Karpas-422 (cell line): ENCODE results near the gene COL6A2. TPM values are rescaled to one million over a fixed set of nuclear protein-coding genes. Genes with fewer than 3 reads are reported as not detected.
"Not testable (repeated sequence)": the region's sequence is repeated elsewhere in the genome, so short reads cannot be mapped to it uniquely, and the experiment has no call there.

ENCODE experiments used
- DNase-seq: peaks from one replicate; pipeline ENCODE4 v3.0.0-alpha.2; 2015
- H2AFZ ChIP-seq: fragments of 200-600 bp; sonication (generic); 2 replicates; pipeline ENCODE4 v1.6.1; 2014; ENCODE audit warnings: antibody characterized with exemption, low read length, mixed read lengths
- H3K27ac ChIP-seq: fragments of 200-600 bp; sonication (generic); 2 replicates; pipeline ENCODE4 v1.5.1; 2014; ENCODE audit warnings: mild to moderate bottlenecking, low read length, moderate library complexity
- H3K27me3 ChIP-seq: fragments of 200-600 bp; sonication (generic); 2 replicates; pipeline ENCODE4 v1.6.1; 2014; ENCODE audit warnings: low read length, mixed read lengths
- H3K36me3 ChIP-seq: fragments of 200-600 bp; sonication (generic); 2 replicates; pipeline ENCODE4 v1.6.1; 2014; ENCODE audit warnings: low read length, mixed read lengths; ENCODE audit not compliant: insufficient read depth
- H3K4me1 ChIP-seq: fragments of 200-600 bp; sonication (generic); 2 replicates; pipeline ENCODE4 v1.6.1; 2014; ENCODE audit warnings: mild to moderate bottlenecking, low read length, mixed read lengths
- H3K4me2 ChIP-seq: fragments of 200-600 bp; sonication (generic); 2 replicates; pipeline ENCODE4 v1.6.1; 2014; ENCODE audit warnings: low read length, low read depth, mild to moderate bottlenecking; ENCODE audit not compliant: poor library complexity, severe bottlenecking
- H3K4me3 ChIP-seq: fragments of 200-600 bp; sonication (generic); 2 replicates; pipeline ENCODE4 v1.5.1; 2014; ENCODE audit warnings: mild to moderate bottlenecking, antibody characterized with exemption, low read length, mixed read lengths
- H3K79me2 ChIP-seq: fragments of 200-600 bp; sonication (generic); 2 replicates; pipeline ENCODE4 v1.6.1; 2014; ENCODE audit warnings: mild to moderate bottlenecking, low read length, mixed read lengths
- H3K9ac ChIP-seq: fragments of 200-600 bp; sonication (generic); 2 replicates; pipeline ENCODE4 v1.6.0; 2014; ENCODE audit warnings: low read length
- H3K9me2 ChIP-seq: fragments of 200-600 bp; sonication (generic), shearing (Covaris generic); replicated peaks from 2 replicates; pipeline ENCODE4 v1.6.0; 2014; ENCODE audit warnings: mild to moderate bottlenecking, low read length, moderate library complexity; ENCODE audit not compliant: insufficient read depth
- H3K9me3 ChIP-seq: fragments of 300-700, 200-600 bp; sonication (generic); 2 replicates; pipeline ENCODE4 v1.6.1; 2014; ENCODE audit warnings: low read length, mixed read lengths
- H4K20me1 ChIP-seq: fragments of 200-600 bp; sonication (generic); 2 replicates; pipeline ENCODE4 v1.6.1; 2014; ENCODE audit warnings: mild to moderate bottlenecking, antibody characterized with exemption, low read length, low read depth; ENCODE audit not compliant: insufficient read depth
- small RNA-seq: library from RNA; depleted of rRNA; stranded (forward); fragments of <200 nt; gene quantifications from one replicate; pipeline ENCODE3, GENCODE V24; 2014
- total RNA-seq: library from RNA; depleted of rRNA; stranded (reverse); fragments of >200 nt; shearing (Covaris generic); gene quantifications from 2 replicates; pipeline ENCODE4 v1.2.3, GENCODE V29; 2014; ENCODE audit warnings: low replicate concordance; rRNA removed

The COL6A2 gene
- total RNA-seq, 1 experiment from 2014 or later, result not detected

GRCh38 chr21:46171996-46172862, 74.3 kb downstream of the COL6A2 start:
- H3K79me2 ChIP-seq, result no peaks in the 10 kb centered on the region
- H3K9me3 ChIP-seq, result no peaks in the 10 kb centered on the region
- H3K36me3 ChIP-seq, result no peaks in the 10 kb centered on the region
- H3K9me2 ChIP-seq, result no peaks in the 10 kb centered on the region
- H2AFZ ChIP-seq, result no peak overlapping the region
- peak overlapping the region; percentile 21 for H3K4me2 ChIP-seq
- peak; percentile 85 for DNase-seq
- no peak overlapping the region; the same call in 1 of the 2 replicates for H3K4me3 ChIP-seq
- H3K27me3 ChIP-seq, result no peaks in the 10 kb centered on the region
- H3K4me1 ChIP-seq, result peaks cover 17% of the 10 kb centered on the region
- peak overlapping the region; percentile 23; the same call in 1 of the 2 replicates for H3K9ac ChIP-seq
- no peak overlapping the region for H3K27ac ChIP-seq
- H4K20me1 ChIP-seq, result 0 out of 2 replicates have a peak, but pooled peaks cover 4% of the 10 kb centered on the region

- no peaks in the 10 kb centered on the region for H3K9me2 ChIP-seq
- no peak for DNase-seq
Observed at GRCh38 chr21:46172863-46173528, 75.1 kb downstream of the COL6A2 start.

GRCh38 chr21:46173573-46173972, 75.7 kb downstream of the COL6A2 start:
- Histone ChIP-seq H3K27me3 (no peaks in the 10 kb centered on the region), H3K27ac (no peak overlapping the region), H3K79me2 (no peaks in the 10 kb centered on the region), H3K4me2 (no peak overlapping the region), H3K9ac (no peak overlapping the region), H3K9me2 (no peaks in the 10 kb centered on the region), H3K4me3 (no peak overlapping the region), H4K20me1 (0 out of 2 replicates have a peak, but pooled peaks cover 4% of the 10 kb centered on the region), H3K9me3 (no peaks in the 10 kb centered on the region), H3K36me3 (no peaks in the 10 kb centered on the region), H2AFZ (no peak overlapping the region), H3K4me1 (peaks cover 17% of the 10 kb centered on the region)
- no peak for DNase-seq

More at GRCh38 chr21:46172863-46173528, 75.1 kb downstream of the COL6A2 start:
- H3K9me3 ChIP-seq, result no peaks in the 10 kb centered on the region
- H3K4me1 ChIP-seq, result peaks cover 17% of the 10 kb centered on the region
- no peaks in the 10 kb centered on the region for H3K36me3 ChIP-seq
- no peak overlapping the region for H2AFZ ChIP-seq
- no peaks in the 10 kb centered on the region for H3K79me2 ChIP-seq
- no peak overlapping the region for H3K4me2 ChIP-seq
- H3K27me3 ChIP-seq, result no peaks in the 10 kb centered on the region
- H3K9ac ChIP-seq, result no peak overlapping the region
- H3K4me3 ChIP-seq, result no peak overlapping the region
- no peak overlapping the region for H3K27ac ChIP-seq
- 0 out of 2 replicates have a peak, but pooled peaks cover 4% of the 10 kb centered on the region for H4K20me1 ChIP-seq

DNA sequence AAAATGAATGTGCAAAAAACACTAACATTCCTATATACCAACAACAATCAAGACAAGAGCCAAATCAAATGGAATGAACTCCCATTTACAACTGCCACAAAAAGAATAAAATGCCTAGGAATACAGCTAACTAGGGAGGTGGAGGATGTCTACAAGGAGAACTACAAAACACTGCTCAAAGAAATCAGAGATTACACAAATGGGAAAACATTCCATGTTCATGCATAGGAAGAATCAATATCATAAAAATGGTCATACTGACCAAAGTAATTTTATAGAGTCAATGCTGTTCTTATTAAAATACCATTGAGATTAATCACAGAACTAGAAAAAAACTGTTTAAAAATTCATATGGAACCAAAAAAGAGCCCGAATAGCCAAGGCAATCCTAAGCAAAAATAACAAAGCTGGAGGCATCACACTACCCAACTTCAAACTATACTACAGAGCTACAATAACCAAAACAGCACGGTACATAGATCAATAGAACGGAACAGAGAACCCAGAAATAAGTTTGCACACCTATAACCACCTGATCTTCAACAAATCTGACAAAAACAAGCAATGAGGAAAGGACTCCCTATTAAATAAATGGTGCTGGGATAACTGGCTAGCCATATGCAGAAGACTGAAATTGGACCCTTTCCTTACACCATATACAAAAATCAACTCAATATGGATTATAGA, 78.7 kb downstream of the COL6A2 start:
- not testable (repeated sequence) for DNase-seq, H3K4me2 ChIP-seq, H3K9me3 ChIP-seq, H3K9me2 ChIP-seq, H3K4me3 ChIP-seq, H3K79me2 ChIP-seq, H2AFZ ChIP-seq, H4K20me1 ChIP-seq, H3K9ac ChIP-seq, H3K27ac ChIP-seq, H3K36me3 ChIP-seq, H3K27me3 ChIP-seq
- peaks cover 12% of the 10 kb centered on the region for H3K4me1 ChIP-seq

GRCh38 chr21:46178961-46179360, 81.0 kb downstream of the COL6A2 start:
- DNase-seq, result no peak
- Histone ChIP-seq H3K27me3 (no peaks in the 10 kb centered on the region), H3K27ac (no peak overlapping the region), H2AFZ (no peak overlapping the region), H3K9me2 (no peaks in the 10 kb centered on the region), H3K9me3 (no peaks in the 10 kb centered on the region), H3K4me3 (no peak overlapping the region), H4K20me1 (0 out of 2 replicates have a peak, but pooled peaks cover 4% of the 10 kb centered on the region), H3K4me1 (peaks cover 3% of the 10 kb centered on the region; the same call in 1 of the 2 replicates), H3K79me2 (no peaks in the 10 kb centered on the region), H3K4me2 (no peak overlapping the region), H3K9ac (no peak overlapping the region), H3K36me3 (no peaks in the 10 kb centered on the region)

Small RNA genes within 50 kb of the gene (small RNA-seq; reads per million reads assigned to genes)
- not detected for gene PSMA6P3

Other genes starting within 250 kb of the COL6A2 start
- not detected in 2 replicates for gene COL6A1, start 116.3 kb upstream of the COL6A2 start, total RNA-seq
- gene FTCD, start 57.5 kb downstream of the COL6A2 start, total RNA-seq, result 0.14 TPM in 1 of 2 replicates, not detected in the other
- 16.7 and 21.5 TPM in 2 replicates for gene SPATC1L, start 86.3 kb downstream of the COL6A2 start, total RNA-seq
- gene LSS, start 130.7 kb downstream of the COL6A2 start, total RNA-seq, result 40.3 and 62.0 TPM in 2 replicates
- 60.5 and 139 TPM in 2 replicates for gene MCM3AP, start 187.5 kb downstream of the COL6A2 start, total RNA-seq
- 38.5 and 88.4 TPM in 2 replicates for gene YBEY, start 188.2 kb downstream of the COL6A2 start, total RNA-seq
- gene C21orf58, start 225.8 kb downstream of the COL6A2 start, total RNA-seq, result 13.9 and 31.5 TPM in 2 replicates
- 31.5 and 31.7 TPM in 2 replicates for gene PCNT, start 226.0 kb downstream of the COL6A2 start, total RNA-seq